Activated B cell treated with CpG ODN at 0.5 μM for 24 hours (primary cell): ENCODE data around the gene PSME1. TPM values are rescaled to one million over a fixed set of nuclear protein-coding genes. Genes with fewer than 3 reads are reported as not detected.
A peak's percentile ranks its signal among the peaks of the same experiment; 100 is the strongest.

Source experiments
- ATAC-seq: fragments of 200-7000 bp; cut with Tn5 transposase; one replicate; pipeline ENCODE4 v1.10.0; 2021; ENCODE audit warnings: low read depth, mild to moderate bottlenecking, moderate library complexity
- CTCF ChIA-PET: fragments of 350-600 bp; sonication (Branson Sonifier 250); formaldehyde crosslinking; loops from one replicate; lab custom pipeline; 2021; ENCODE audit warnings: antibody characterized with exemption; lab: Charles Lee
- POLR2A ChIA-PET: fragments of 350-600 bp; sonication (Branson Sonifier 250); formaldehyde crosslinking; loops from one replicate; lab custom pipeline; 2021; ENCODE audit warnings: antibody characterized with exemption; lab: Charles Lee
- DNase-seq: peaks from one replicate; pipeline ENCODE4 v3.0.0; 2022
- H3K27ac Mint-ChIP-seq: one replicate; pipeline ENCODE4 v1.8.0; 2020; ENCODE audit warnings: mixed read lengths
- H3K27me3 Mint-ChIP-seq: one replicate; pipeline ENCODE4 v1.8.0; 2021; ENCODE audit warnings: mixed read lengths
- H3K36me3 Mint-ChIP-seq: one replicate; pipeline ENCODE4 v1.8.0; 2021; ENCODE audit warnings: low read depth, mixed read lengths
- H3K4me1 Mint-ChIP-seq: one replicate; pipeline ENCODE4 v1.8.0; 2021; ENCODE audit warnings: mixed read lengths
- H3K4me3 Mint-ChIP-seq: one replicate; pipeline ENCODE4 v1.8.0; 2020; ENCODE audit warnings: mild to moderate bottlenecking, mixed read lengths
- H3K9me3 Mint-ChIP-seq: one replicate; pipeline ENCODE4 v1.8.0; 2020; ENCODE audit warnings: mixed read lengths
- intact Hi-C: fragments of 100-400 bp; cut with micrococcal nuclease; formaldehyde crosslinking; loops from one replicate; pipeline ENCODE4 v1.15.1; 2024
- total RNA-seq: library from RNA; stranded (reverse); gene quantifications from 2 replicates; pipeline ENCODE4 v1.2.3, GENCODE V29; 2022
- TF ChIP-seq, protein P1 (sequence below): fragments of 200-600 bp; IDR thresholded peaks from one replicate; pipeline ENCODE4 v1.8.0; 2022; ENCODE audit warnings: antibody characterized with exemption, mild to moderate bottlenecking

PSME1 gene
- total RNA-seq, 1 donor from 2014 or later = 406 TPM

DNA sequence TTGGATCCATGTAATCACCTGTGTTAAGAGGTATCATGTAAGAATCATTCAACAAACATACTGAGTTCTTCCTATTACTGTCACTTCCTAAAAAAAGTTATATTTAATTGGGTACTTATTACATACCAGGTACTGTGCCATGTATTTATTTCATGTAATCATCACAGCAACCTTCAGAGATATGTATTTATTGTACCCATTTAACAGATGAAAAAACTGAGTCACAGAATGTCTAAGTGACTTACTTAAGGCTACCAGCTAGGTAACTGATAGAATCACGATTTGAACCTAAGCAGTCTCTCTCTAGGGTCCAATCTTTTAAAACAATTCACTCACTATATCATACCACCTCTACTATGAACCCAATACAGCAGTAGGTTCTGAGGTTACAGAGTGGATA is 8.5 kb downstream of the PSME1 start:
- H3K4me1 Mint-ChIP-seq = peaks cover 74% of the 10 kb centered on the region
- H3K27me3 Mint-ChIP-seq = no peaks in the 10 kb centered on the region
- H3K9me3 Mint-ChIP-seq = no peaks in the 10 kb centered on the region
- no peak for ATAC-seq
- TF ChIP-seq, protein P1, sequence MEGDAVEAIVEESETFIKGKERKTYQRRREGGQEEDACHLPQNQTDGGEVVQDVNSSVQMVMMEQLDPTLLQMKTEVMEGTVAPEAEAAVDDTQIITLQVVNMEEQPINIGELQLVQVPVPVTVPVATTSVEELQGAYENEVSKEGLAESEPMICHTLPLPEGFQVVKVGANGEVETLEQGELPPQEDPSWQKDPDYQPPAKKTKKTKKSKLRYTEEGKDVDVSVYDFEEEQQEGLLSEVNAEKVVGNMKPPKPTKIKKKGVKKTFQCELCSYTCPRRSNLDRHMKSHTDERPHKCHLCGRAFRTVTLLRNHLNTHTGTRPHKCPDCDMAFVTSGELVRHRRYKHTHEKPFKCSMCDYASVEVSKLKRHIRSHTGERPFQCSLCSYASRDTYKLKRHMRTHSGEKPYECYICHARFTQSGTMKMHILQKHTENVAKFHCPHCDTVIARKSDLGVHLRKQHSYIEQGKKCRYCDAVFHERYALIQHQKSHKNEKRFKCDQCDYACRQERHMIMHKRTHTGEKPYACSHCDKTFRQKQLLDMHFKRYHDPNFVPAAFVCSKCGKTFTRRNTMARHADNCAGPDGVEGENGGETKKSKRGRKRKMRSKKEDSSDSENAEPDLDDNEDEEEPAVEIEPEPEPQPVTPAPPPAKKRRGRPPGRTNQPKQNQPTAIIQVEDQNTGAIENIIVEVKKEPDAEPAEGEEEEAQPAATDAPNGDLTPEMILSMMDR = no peak
- no peak for DNase-seq
- peaks cover 62% of the 10 kb centered on the region for H3K36me3 Mint-ChIP-seq
- H3K27ac Mint-ChIP-seq = no peak overlapping the region
- POLR2A ChIA-PET = interaction anchor here (0.5 to 2.2 kb wide), 4 partner anchors 17 to 97 kb away, joined by 3 to 9 read pairs (median 6); partner anchors contain the start of gene IRF9
- no peak overlapping the region for H3K4me3 Mint-ChIP-seq
- CTCF ChIA-PET = interaction anchor here (1.4 kb wide), 1 partner anchor 69 kb away, joined by 3 read pairs; the partner anchor contains the start of gene CHMP4A
- intact Hi-C loops = no loop called here

DNA sequence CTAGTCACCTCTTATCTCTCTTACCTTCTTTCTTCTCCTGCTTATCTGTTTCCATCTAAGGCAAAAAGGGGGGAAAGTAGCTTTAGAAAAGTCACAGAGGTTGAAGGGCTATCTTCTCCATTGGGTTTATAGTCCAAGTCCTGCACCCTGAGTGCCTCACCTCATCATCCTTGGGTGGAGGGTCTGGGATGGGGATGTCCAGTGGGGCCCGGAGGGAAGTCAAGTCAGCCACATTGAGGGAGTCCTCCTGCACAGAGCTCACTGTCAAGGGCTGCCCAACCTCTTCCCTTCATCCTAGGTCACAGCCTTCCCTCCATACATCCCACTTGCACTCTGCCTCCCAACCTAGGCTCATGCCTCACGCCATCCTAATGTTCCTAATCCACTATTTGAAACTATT is 9.2 kb downstream of the PSME1 start:
- Mint-ChIP-seq H3K36me3 (peaks cover 63% of the 10 kb centered on the region), H3K9me3 (no peaks in the 10 kb centered on the region), H3K4me1 (peaks cover 67% of the 10 kb centered on the region), H3K27ac (peak overlapping the region; percentile 94), H3K4me3 (peak overlapping the region; percentile 97), H3K27me3 (no peaks in the 10 kb centered on the region)
- intact Hi-C loops = no loop called here
- POLR2A ChIA-PET = interaction anchor here (0.9 to 4.6 kb wide), 13 partner anchors 8 to 285 kb away, joined by 3 to 94 read pairs (median 21); partner anchors contain the start of genes CBLN3, CHMP4A, DCAF11 and IRF9
- ATAC-seq (no peak), DNase-seq (no peak)
- CTCF ChIA-PET = interaction anchor here (0.8 to 4.2 kb wide), 4 partner anchors 9 to 163 kb away, joined by 3 to 45 read pairs (median 20); partner anchors contain the start of genes IRF9 and PSME1
- TF ChIP-seq, protein P1 = no peak

DNA sequence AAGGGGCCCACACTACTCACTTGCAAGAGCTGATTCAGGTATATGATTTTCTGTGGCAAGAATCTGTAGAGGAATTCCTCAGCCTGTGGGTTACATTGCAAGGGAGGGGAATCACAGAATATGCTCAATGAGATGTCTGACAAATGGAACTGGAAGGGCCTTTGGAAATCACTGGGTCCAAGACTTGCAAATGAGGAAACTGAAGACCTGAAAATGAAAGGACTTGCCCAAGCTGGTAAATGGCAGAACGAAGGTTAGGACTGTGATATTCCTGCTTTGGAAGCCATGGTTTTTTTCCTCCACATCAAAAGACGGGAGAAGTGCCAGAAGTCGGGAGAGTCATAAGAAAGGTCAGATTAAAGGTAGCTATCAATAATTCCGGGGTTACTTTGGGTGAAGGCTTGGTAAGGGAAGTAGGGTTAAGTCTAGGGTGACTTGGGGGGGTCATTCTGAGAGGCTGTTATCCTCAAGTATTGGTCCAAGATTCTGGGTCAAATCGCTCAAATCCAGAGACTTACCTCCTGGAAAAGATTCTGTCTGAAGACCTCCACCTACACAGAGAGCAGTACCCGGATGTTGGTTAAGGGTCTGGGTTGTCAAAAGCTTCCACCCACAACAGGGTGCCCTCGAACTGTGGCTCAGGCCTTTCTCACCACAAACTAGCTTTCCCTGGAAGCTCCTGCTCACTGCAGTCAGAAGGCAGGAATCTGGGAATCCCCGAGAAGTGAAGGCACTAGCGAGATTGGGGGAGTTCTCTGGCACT is 9.9 kb downstream of the PSME1 start:
- no peak for ATAC-seq
- H3K27me3 Mint-ChIP-seq = no peaks in the 10 kb centered on the region
- H3K36me3 Mint-ChIP-seq = peaks cover 70% of the 10 kb centered on the region
- peaks cover 61% of the 10 kb centered on the region for H3K4me1 Mint-ChIP-seq
- intact Hi-C loops = loop anchor here (1.0 to 2.0 kb wide), 6 partner anchors 10 to 825 kb away; partner anchors contain the start of genes GMPR2, IPO4, NEDD8 and PABPN1
- TF ChIP-seq, protein P1 = no peak
- H3K9me3 Mint-ChIP-seq = no peaks in the 10 kb centered on the region
- DNase-seq = no peak
- peak overlapping the region; percentile 94 for H3K27ac Mint-ChIP-seq
- CTCF ChIA-PET = interaction anchor here (0.8 to 4.2 kb wide), 6 partner anchors 10 to 163 kb away, joined by 3 to 45 read pairs (median 11); partner anchors contain the start of genes DCAF11, IRF9, PCK2 and PSME1
- H3K4me3 Mint-ChIP-seq = peak overlapping the region; percentile 97
- POLR2A ChIA-PET = interaction anchor here (0.6 to 4.6 kb wide), 23 partner anchors 9 to 284 kb away, joined by 3 to 94 read pairs (median 10); partner anchors contain the start of genes CBLN3, CHMP4A, DCAF11 and IPO4

DNA sequence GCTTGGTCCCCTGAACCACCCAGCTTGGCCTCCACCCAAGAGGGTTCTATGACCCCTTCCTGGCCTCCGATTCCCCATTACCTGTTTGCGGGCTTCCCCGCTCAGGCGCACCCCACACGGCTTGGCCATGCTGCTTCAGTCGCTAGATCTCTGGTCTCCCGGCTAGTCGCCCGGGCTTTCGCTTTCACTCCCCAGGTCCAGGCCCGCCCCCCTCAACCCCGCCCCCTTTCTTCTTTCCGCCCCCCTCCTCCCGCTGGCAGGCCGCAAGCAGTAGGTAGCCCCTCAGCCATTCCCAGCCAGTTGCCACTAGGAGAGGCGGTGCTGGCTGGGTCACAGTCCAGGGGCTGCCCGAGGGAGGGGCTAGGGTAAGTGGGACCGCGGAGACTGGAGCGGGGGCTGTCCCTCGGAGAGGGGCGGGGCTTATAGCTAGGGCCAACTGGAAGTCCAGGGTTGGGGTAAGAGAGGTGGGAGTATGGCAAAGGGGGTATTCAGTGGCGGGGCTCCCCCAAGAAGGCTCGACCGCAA is 10.5 kb downstream of the PSME1 start, which contains the start of gene PSME2:
PSME2 (minus strand) TSS at position 158 of the 525 bp plus-strand sequence; CDS start at position 129, 29 bp downstream.
- peak within 1 kb of the TSS; percentile 97 for H3K4me3 Mint-ChIP-seq
- peak; percentile 84 for DNase-seq
- peaks cover 73% of the 10 kb centered on the region for H3K36me3 Mint-ChIP-seq
- ATAC-seq = peak; percentile 74
- H3K27me3 Mint-ChIP-seq = no peaks in the 10 kb centered on the region
- ChIA-PET POLR2A (interaction anchor here (0.6 to 4.6 kb wide), 35 partner anchors 9 to 579 kb away, joined by 3 to 94 read pairs (median 5); partner anchors contain the start of genes AP1G2, CARMIL3, CBLN3 and CHMP4A), CTCF (interaction anchor here (0.9 to 4.2 kb wide), 6 partner anchors 10 to 285 kb away, joined by 3 to 45 read pairs (median 11); partner anchors contain the start of genes DCAF11, IRF9, PCK2 and PSME1)
- intact Hi-C loops = loop anchor here (1.0 to 2.0 kb wide), 6 partner anchors 10 to 826 kb away; partner anchors contain the start of genes GMPR2, IPO4, NEDD8 and PABPN1
- H3K27ac Mint-ChIP-seq = peak within 1 kb of the TSS; percentile 94
- H3K9me3 Mint-ChIP-seq = no peaks in the 10 kb centered on the region
- peaks cover 58% of the 10 kb centered on the region for H3K4me1 Mint-ChIP-seq
- TF ChIP-seq, protein P1 = no peak
